ENCODE measurements around the gene HMCES. TPM values are rescaled to one million over a fixed set of nuclear protein-coding genes. Genes with fewer than 3 reads are reported as not detected.

Gene HMCES
- total RNA-seq, 4 donors from 2014 or later: 2.0 to 42.9 (median 28.3) TPM

GRCh38 chr3:129321887-129322286 is 43.2 kb downstream of the HMCES start:
- intact Hi-C loops (cut with DNase I; ENCODE audit: low total_unique reads): no loop called here
- H3K4me1 ChIP-seq: peaks cover 0 to 4% of the 10 kb centered on the region in 2 donors
- no peaks in the 10 kb centered on the region for H3K9me3 ChIP-seq
- no peaks in the 10 kb centered on the region for H3K36me3 ChIP-seq
- TF ChIP-seq POLR2A (IDR thresholded peaks at IDR 0.05): no peak
- TF ChIP-seq CTCF (IDR thresholded peaks at IDR 0.05): no peak
- H3K4me3 ChIP-seq: no peak overlapping the region
- no peak for DNase-seq
- H3K27me3 ChIP-seq: no peaks in the 10 kb centered on the region
- H3K27ac ChIP-seq: no peak overlapping the region

- no peaks in the 10 kb centered on the region for H3K9me3 ChIP-seq
- H3K4me3 ChIP-seq: no peak overlapping the region
- intact Hi-C loops (cut with DNase I; ENCODE audit: low total_unique reads): no loop called here
- H3K36me3 ChIP-seq: no peaks in the 10 kb centered on the region
- TF ChIP-seq CTCF (IDR thresholded peaks at IDR 0.05): no peak
- no peak for TF ChIP-seq POLR2A (IDR thresholded peaks at IDR 0.05)
- no peaks in the 10 kb centered on the region for H3K27me3 ChIP-seq
- H3K27ac ChIP-seq: no peak overlapping the region
- no peaks in the 10 kb centered on the region for H3K4me1 ChIP-seq
- DNase-seq: no peak
Measured at GRCh38 chr3:129323651-129324294, 45.1 kb downstream of the HMCES start.

- no peaks in the 10 kb centered on the region for H3K9me3 ChIP-seq
- no peak overlapping the region for H3K4me3 ChIP-seq
- DNase-seq: no peak
- no peak overlapping the region for H3K27ac ChIP-seq
- no peaks in the 10 kb centered on the region for H3K4me1 ChIP-seq
- no peaks in the 10 kb centered on the region for H3K27me3 ChIP-seq
- H3K36me3 ChIP-seq: no peaks in the 10 kb centered on the region
- intact Hi-C loops (cut with DNase I; ENCODE audit: low total_unique reads): no loop called here
- TF ChIP-seq CTCF (IDR thresholded peaks at IDR 0.05) (no peak), POLR2A (IDR thresholded peaks at IDR 0.05) (no peak)
Measured at GRCh38 chr3:129324855-129325254, 46.2 kb downstream of the HMCES start.

- no peaks in the 10 kb centered on the region for H3K9me3 ChIP-seq
- no peaks in the 10 kb centered on the region for H3K27me3 ChIP-seq
- intact Hi-C loops (cut with DNase I; ENCODE audit: low total_unique reads): no loop called here
- no peak overlapping the region for H3K4me3 ChIP-seq
- H3K4me1 ChIP-seq: no peaks in the 10 kb centered on the region
- DNase-seq: no peak
- no peak for TF ChIP-seq POLR2A (IDR thresholded peaks at IDR 0.05)
- TF ChIP-seq CTCF (IDR thresholded peaks at IDR 0.05): no peak
- H3K27ac ChIP-seq: no peak overlapping the region
- no peaks in the 10 kb centered on the region for H3K36me3 ChIP-seq
Measured at GRCh38 chr3:129325383-129325782, 46.7 kb downstream of the HMCES start.

- H3K27ac ChIP-seq: no peak overlapping the region
- H3K9me3 ChIP-seq: no peaks in the 10 kb centered on the region
- intact Hi-C loops (cut with DNase I; ENCODE audit: low total_unique reads): no loop called here
- DNase-seq: no peak
- no peaks in the 10 kb centered on the region for H3K36me3 ChIP-seq
- H3K4me1 ChIP-seq: no peaks in the 10 kb centered on the region
- no peak for TF ChIP-seq POLR2A (IDR thresholded peaks at IDR 0.05)
- TF ChIP-seq CTCF (IDR thresholded peaks at IDR 0.05): no peak
- no peaks in the 10 kb centered on the region for H3K27me3 ChIP-seq
- H3K4me3 ChIP-seq: no peak overlapping the region
Measured at GRCh38 chr3:129326138-129326537, 47.5 kb downstream of the HMCES start.

All from uterus (tissue), 4 donors.